Activated gamma-delta T cell treated with Interleukin-2 at 50 U/mL for 16 hours (primary cell): Measurements from ENCODE around the gene GTF2IRD1.
"Not testable (repeated sequence)": the region's sequence is repeated elsewhere in the genome, so short reads cannot be mapped to it uniquely, and the experiment has no call there.

Source experiments
- DNase-seq: peaks from one replicate; pipeline ENCODE4 v3.0.0-alpha.2; 2020

Gene GTF2IRD1

GRCh38 chr7:74495112-74496086 is 41.7 kb downstream of the GTF2IRD1 start:
- DNase-seq, result no peak

GRCh38 chr7:74496272-74496671 is 42.6 kb downstream of the GTF2IRD1 start:
- no peak for DNase-seq

- DNase-seq, result not testable (repeated sequence)
These were observed 43.1 kb downstream of the GTF2IRD1 start for GRCh38 chr7:74496773-74497172.

- DNase-seq, result no peak
These were observed 44.6 kb downstream of the GTF2IRD1 start for GRCh38 chr7:74498354-74498753.

GRCh38 chr7:74498996-74499834 is 45.5 kb downstream of the GTF2IRD1 start:
- no peak for DNase-seq

- no peak for DNase-seq
These were observed 46.2 kb downstream of the GTF2IRD1 start for GRCh38 chr7:74499835-74500388.

GRCh38 chr7:74501298-74501697 is 47.6 kb downstream of the GTF2IRD1 start:
- no peak for DNase-seq

- DNase-seq, result no peak
These were observed 48.6 kb downstream of the GTF2IRD1 start for GRCh38 chr7:74502216-74502891.

GRCh38 chr7:74503061-74503460 is 49.4 kb downstream of the GTF2IRD1 start:
- DNase-seq, result no peak

GRCh38 chr7:74503943-74504342 is 50.2 kb downstream of the GTF2IRD1 start:
- DNase-seq, result no peak

- no peak for DNase-seq
These were observed 52.0 kb downstream of the GTF2IRD1 start for GRCh38 chr7:74505471-74506324.

- no peak for DNase-seq
These were observed 52.6 kb downstream of the GTF2IRD1 start for GRCh38 chr7:74506325-74506724.

GRCh38 chr7:74507538-74508319 is 54.0 kb downstream of the GTF2IRD1 start:
- DNase-seq, result no peak

- not testable (repeated sequence) for DNase-seq
These were observed 55.7 kb downstream of the GTF2IRD1 start for GRCh38 chr7:74509453-74509852.

GRCh38 chr7:74511345-74511744 is 57.6 kb downstream of the GTF2IRD1 start:
- no peak for DNase-seq

- no peak for DNase-seq
These were observed 59.1 kb downstream of the GTF2IRD1 start for GRCh38 chr7:74512762-74513161.

GRCh38 chr7:74514131-74514591 is 60.5 kb downstream of the GTF2IRD1 start:
- no peak for DNase-seq

- DNase-seq, result no peak
These were observed 61.6 kb downstream of the GTF2IRD1 start for GRCh38 chr7:74515276-74515675.

GRCh38 chr7:74516214-74516613 is 62.5 kb downstream of the GTF2IRD1 start:
- no peak for DNase-seq

- DNase-seq, result no peak
These were observed 64.3 kb downstream of the GTF2IRD1 start for GRCh38 chr7:74518041-74518440.

GRCh38 chr7:74518654-74519053 is 64.9 kb downstream of the GTF2IRD1 start:
- DNase-seq, result no peak
